GM23338 (cell line): ENCODE measurements around the gene DUSP9. TPM values are rescaled to one million over a fixed set of nuclear protein-coding genes. Genes with fewer than 3 reads are reported as not detected.
A peak's percentile ranks its signal among the peaks of the same experiment; 100 is the strongest.

Experiments used
- ATAC-seq: fragments of 200-7000 bp; cut with Tn5 transposase; 3 replicates; pipeline ENCODE4 v1.9.1; 2020
- DNase-seq: peaks from one replicate; pipeline ENCODE4 v3.0.0-alpha.2; 2015; ENCODE audit warnings: low spot score
- H2AFZ ChIP-seq: fragments of 200-600 bp; sonication (generic); 2 replicates; pipeline ENCODE4 v1.8.0; 2016; ENCODE audit warnings: antibody characterized with exemption, mild to moderate bottlenecking, moderate library complexity
- H3F3A ChIP-seq: fragments of 200-600 bp; sonication (generic); replicated peaks from 2 replicates; pipeline ENCODE4 v1.8.0; 2017; ENCODE audit warnings: antibody characterized with exemption, mixed run types, low read depth
- H3K27ac ChIP-seq: fragments of 200-600 bp; sonication (generic); 2 replicates; pipeline ENCODE4 v1.6.1; 2016; ENCODE audit warnings: low read depth
- H3K27me3 ChIP-seq: fragments of 200-600 bp; sonication (generic); 2 replicates; pipeline ENCODE4 v1.8.0; 2016; ENCODE audit warnings: mild to moderate bottlenecking, mixed run types, moderate library complexity; ENCODE audit not compliant: insufficient read depth
- H3K36me3 ChIP-seq: fragments of 200-600 bp; sonication (generic); 2 replicates; pipeline ENCODE4 v1.8.0; 2016; ENCODE audit warnings: mild to moderate bottlenecking; ENCODE audit not compliant: insufficient read depth
- H3K4me1 ChIP-seq: fragments of 200-600 bp; sonication (generic); 2 replicates; pipeline ENCODE4 v1.8.0; 2016; ENCODE audit warnings: mild to moderate bottlenecking, moderate library complexity; ENCODE audit not compliant: insufficient read depth
- H3K4me2 ChIP-seq: fragments of 200-600 bp; sonication (generic); 2 replicates; pipeline ENCODE4 v1.7.1; 2017; ENCODE audit warnings: mixed run types
- H3K4me3 ChIP-seq: fragments of 200-600 bp; sonication (generic); 2 replicates; pipeline ENCODE4 v1.6.1; 2016; ENCODE audit warnings: mixed run types
- H3K79me2 ChIP-seq: fragments of 200-600 bp; sonication (generic); replicated peaks from 2 replicates; pipeline ENCODE4 v1.8.0; 2017; ENCODE audit warnings: mild to moderate bottlenecking; ENCODE audit not compliant: insufficient read depth
- H3K9me2 ChIP-seq: fragments of 200-600 bp; sonication (generic); 2 replicates; pipeline ENCODE4 v1.8.0; 2017; ENCODE audit not compliant: insufficient read depth
- H4K20me1 ChIP-seq: fragments of 200-600 bp; sonication (generic); replicated peaks from 2 replicates; pipeline ENCODE4 v1.8.0; 2017; ENCODE audit warnings: mild to moderate bottlenecking; ENCODE audit not compliant: insufficient read depth
- H3K27ac Mint-ChIP-seq: 2 replicates; pipeline ENCODE4 v1.8.0; 2020; ENCODE audit warnings: inconsistent platforms, mild to moderate bottlenecking, moderate library complexity, mixed read lengths
- H3K27me3 Mint-ChIP-seq: 3 replicates; pipeline ENCODE4 v1.8.0; 2022; ENCODE audit warnings: low read depth, mild to moderate bottlenecking, moderate library complexity, mixed read lengths, inconsistent platforms; ENCODE audit not compliant: insufficient read depth, poor library complexity
- H3K36me3 Mint-ChIP-seq: 3 replicates; pipeline ENCODE4 v1.8.0; 2021; ENCODE audit warnings: low read depth, mild to moderate bottlenecking, inconsistent platforms, moderate library complexity, mixed read lengths
- H3K4me1 Mint-ChIP-seq: 3 replicates; pipeline ENCODE4 v1.8.0; 2020; ENCODE audit warnings: mild to moderate bottlenecking, inconsistent platforms, mixed read lengths
- H3K4me3 Mint-ChIP-seq: 3 replicates; pipeline ENCODE4 v1.8.0; 2021; ENCODE audit warnings: moderate library complexity, mild to moderate bottlenecking, inconsistent platforms, mixed read lengths
- H3K9me3 Mint-ChIP-seq: 3 replicates; pipeline ENCODE4 v1.8.0; 2020; ENCODE audit warnings: moderate library complexity, mild to moderate bottlenecking, inconsistent platforms, mixed read lengths
- EZH2 ChIP-seq: fragments of 200-600 bp; sonication (generic); IDR thresholded peaks from one replicate; pipeline ENCODE4 v1.8.0; 2017; ENCODE audit warnings: antibody characterized with exemption, mild to moderate bottlenecking, low read depth; ENCODE audit not compliant: unreplicated experiment
- EZH2phosphoT487 ChIP-seq: fragments of 200-600 bp; sonication (generic); IDR thresholded peaks from one replicate; pipeline ENCODE4 v1.8.1; 2018; ENCODE audit warnings: antibody characterized with exemption; ENCODE audit not compliant: unreplicated experiment
- JUNB ChIP-seq: IDR thresholded peaks from one replicate; pipeline ENCODE4 v1.6.1; 2016; ENCODE audit warnings: antibody characterized with exemption; ENCODE audit not compliant: unreplicated experiment
- NANOG ChIP-seq: IDR thresholded peaks from 2 replicates; pipeline ENCODE4 v1.6.1; 2016; ENCODE audit warnings: antibody characterized with exemption, borderline replicate concordance
- POLR2AphosphoS5 ChIP-seq: IDR thresholded peaks from 2 replicates; pipeline ENCODE4 v1.6.1; 2016; ENCODE audit warnings: antibody characterized with exemption, low read depth
- STAT1 ChIP-seq: IDR thresholded peaks from one replicate; pipeline ENCODE4 v1.6.1; 2016; ENCODE audit warnings: antibody characterized with exemption; ENCODE audit not compliant: unreplicated experiment
- ZNF114 ChIP-seq: fragments of 250-450 bp; sonication (Bioruptor Pico); IDR thresholded peaks from 2 replicates; pipeline ENCODE4 v1.5.0; 2020; ENCODE audit warnings: mild to moderate bottlenecking, moderate library complexity
- polyA plus RNA-seq: library from polyadenylated mRNA; unstranded; fragments of >200 nt; fragmentation: Nextera tagmentation; extraction: Ambion mirVana; gene quantifications from 2 replicates; pipeline ENCODE4 v1.2.1, GENCODE V29; 2016
- total RNA-seq: library from RNA; depleted of rRNA; stranded (reverse); fragments of >200 nt; shearing (Covaris generic); gene quantifications from 2 replicates; pipeline ENCODE4 v1.2.3, GENCODE V29; 2014
- TF ChIP-seq, protein P1 (sequence below), 2 experiments: fragments of 200-600 bp in 1 of 2; sonication (generic) in 1 of 2; conservative IDR thresholded peaks; 2 replicates each; pipeline versions ENCODE4 v1.5.1 to v1.6.1; 2016 to 2017; ENCODE audit warnings: antibody characterized with exemption in 2 of 2, low read depth in 2 of 2, mild to moderate bottlenecking in 2 of 2, moderate library complexity in 1 of 2
- TF ChIP-seq, protein P2 (sequence below): fragments of 250-450 bp; sonication (Bioruptor Pico); IDR thresholded peaks from 2 replicates; pipeline ENCODE4 v1.5.0; 2020; ENCODE audit warnings: mild to moderate bottlenecking, moderate library complexity
- TF ChIP-seq, protein P3 (sequence below): IDR thresholded peaks from 2 replicates; pipeline ENCODE4 v1.6.1; 2016; ENCODE audit warnings: antibody characterized with exemption

The DUSP9 gene
- total and polyA plus RNA-seq, 2 experiments from 2014 or later: 0.71 to 3.9 TPM

DNA sequence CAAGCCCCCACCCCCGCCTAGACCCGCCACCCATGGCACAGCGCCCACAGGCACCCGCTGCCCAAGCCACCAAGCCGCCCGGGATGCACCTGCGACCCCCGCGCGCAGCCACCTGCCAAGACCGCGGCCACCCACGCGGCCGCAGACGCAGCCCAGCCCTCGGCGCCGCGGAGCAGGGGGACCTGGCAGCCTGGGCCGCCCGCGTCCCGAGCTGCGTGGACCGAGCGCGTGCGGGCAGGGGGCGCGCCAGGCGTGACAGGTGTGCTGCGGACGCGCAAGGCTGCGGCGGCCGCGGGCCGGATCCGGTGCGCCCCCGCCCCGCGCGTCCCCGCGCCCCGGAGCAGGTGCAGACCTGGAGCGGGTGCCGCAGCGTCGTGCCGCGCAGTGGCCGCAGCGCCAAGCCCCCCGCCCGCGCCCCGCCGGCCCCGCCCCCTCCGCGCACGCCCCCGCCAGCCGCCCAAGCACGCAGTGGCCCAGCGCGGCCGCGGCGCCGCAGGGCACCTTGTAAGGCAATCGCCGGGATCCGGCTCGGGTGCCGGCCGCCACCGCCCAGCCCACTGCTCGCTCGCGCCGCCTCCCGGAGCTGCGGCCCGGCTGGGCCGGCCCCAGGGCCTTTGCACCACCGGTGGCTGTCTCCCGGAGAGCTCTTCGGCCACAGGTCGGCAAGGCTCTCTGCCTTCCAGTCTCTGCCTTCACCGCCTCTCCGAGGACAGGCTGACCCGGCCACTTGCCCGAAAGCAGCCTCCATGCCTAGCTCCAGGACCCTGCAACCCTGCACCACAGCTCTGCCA is 26.6 kb downstream of the DUSP9 start, which contains the start of gene PNCK:
PNCK (minus strand) TSS at position 386 of the 791 bp plus-strand sequence. CDS start 737 bp downstream, outside the sequence.
- H3K27me3 Mint-ChIP-seq: peaks cover 13% of the 10 kb centered on the region
- Histone ChIP-seq H2AFZ (no peak within 1 kb of the TSS; the same call in 1 of the 2 replicates), H3K4me1 (no peaks in the 10 kb centered on the region; the same call in 1 of the 2 replicates), H3K9me2 (no peaks in the 10 kb centered on the region), H3K79me2 (no peaks in the 10 kb centered on the region), H3K27ac (no peak within 1 kb of the TSS), H3F3A (no peaks in the 10 kb centered on the region), H3K27me3 (0 out of 2 replicates have a peak, but pooled peaks cover 2% of the 10 kb centered on the region), H3K36me3 (no peaks in the 10 kb centered on the region), H4K20me1 (no peaks in the 10 kb centered on the region), H3K4me2 (peak within 1 kb of the TSS; percentile 48; the same call in 1 of the 2 replicates), H3K4me3 (peak within 1 kb of the TSS; percentile 36; the same call in 1 of the 2 replicates)
- no peaks in the 10 kb centered on the region for H3K36me3 Mint-ChIP-seq
- peak within 1 kb of the TSS; percentile 62 for H3K4me3 Mint-ChIP-seq
- peak; percentile 55 for DNase-seq
- no peaks in the 10 kb centered on the region for H3K9me3 Mint-ChIP-seq
- TF ChIP-seq POLR2AphosphoS5: no peak
- TF ChIP-seq, protein P1, sequence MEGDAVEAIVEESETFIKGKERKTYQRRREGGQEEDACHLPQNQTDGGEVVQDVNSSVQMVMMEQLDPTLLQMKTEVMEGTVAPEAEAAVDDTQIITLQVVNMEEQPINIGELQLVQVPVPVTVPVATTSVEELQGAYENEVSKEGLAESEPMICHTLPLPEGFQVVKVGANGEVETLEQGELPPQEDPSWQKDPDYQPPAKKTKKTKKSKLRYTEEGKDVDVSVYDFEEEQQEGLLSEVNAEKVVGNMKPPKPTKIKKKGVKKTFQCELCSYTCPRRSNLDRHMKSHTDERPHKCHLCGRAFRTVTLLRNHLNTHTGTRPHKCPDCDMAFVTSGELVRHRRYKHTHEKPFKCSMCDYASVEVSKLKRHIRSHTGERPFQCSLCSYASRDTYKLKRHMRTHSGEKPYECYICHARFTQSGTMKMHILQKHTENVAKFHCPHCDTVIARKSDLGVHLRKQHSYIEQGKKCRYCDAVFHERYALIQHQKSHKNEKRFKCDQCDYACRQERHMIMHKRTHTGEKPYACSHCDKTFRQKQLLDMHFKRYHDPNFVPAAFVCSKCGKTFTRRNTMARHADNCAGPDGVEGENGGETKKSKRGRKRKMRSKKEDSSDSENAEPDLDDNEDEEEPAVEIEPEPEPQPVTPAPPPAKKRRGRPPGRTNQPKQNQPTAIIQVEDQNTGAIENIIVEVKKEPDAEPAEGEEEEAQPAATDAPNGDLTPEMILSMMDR (conservative IDR thresholded peaks at IDR 0.05; ENCODE audit: low read depth in 2 of 2): 0 out of 4 replicates have a peak, but pooled peaks of 1 of the 2 experiments have one; percentile 3
- H3K27ac Mint-ChIP-seq: no peak within 1 kb of the TSS
- peak; percentile 42 for ATAC-seq
- peaks cover 12% of the 10 kb centered on the region for H3K4me1 Mint-ChIP-seq

DNA sequence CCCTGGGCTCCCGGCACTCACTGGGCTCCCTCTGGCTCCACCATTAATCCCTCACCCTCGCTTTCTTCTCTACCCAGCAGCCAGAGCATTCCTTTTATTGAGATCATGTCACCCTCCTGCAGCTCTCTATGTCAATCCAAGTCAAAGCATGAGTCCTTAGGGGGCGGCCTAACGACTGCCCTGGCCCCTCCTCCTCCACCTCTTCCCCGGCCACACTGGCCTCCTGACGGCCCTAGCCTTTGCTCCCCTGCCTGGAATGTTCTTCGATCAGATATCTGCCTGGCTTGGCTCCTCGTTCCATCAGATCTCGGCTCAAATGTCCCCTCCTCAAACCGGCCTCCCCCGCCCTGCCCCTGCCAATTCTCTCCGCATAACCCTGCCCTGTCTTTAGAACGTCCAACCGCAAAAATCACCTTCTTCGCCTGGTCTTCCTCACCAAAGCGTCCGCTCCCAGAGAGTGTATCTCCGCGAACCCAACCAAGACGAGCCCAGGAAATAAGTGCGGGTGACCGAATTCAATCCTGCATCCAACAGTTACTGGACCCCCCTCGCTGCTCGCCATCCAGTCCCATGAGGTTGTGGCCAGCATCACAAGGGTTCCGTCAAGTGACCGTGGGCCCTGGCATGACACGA is 27.3 kb downstream of the DUSP9 start:
- 0 out of 2 replicates have a peak, but pooled peaks cover 2% of the 10 kb centered on the region for H3K27me3 ChIP-seq
- no peaks in the 10 kb centered on the region for H3K79me2 ChIP-seq
- Mint-ChIP-seq H3K4me3 (peak overlapping the region; percentile 62), H3K36me3 (no peaks in the 10 kb centered on the region), H3K9me3 (no peaks in the 10 kb centered on the region), H3K4me1 (peaks cover 12% of the 10 kb centered on the region), H3K27ac (no peak overlapping the region), H3K27me3 (peaks cover 13% of the 10 kb centered on the region)
- no peak overlapping the region for H3K27ac ChIP-seq
- no peaks in the 10 kb centered on the region for H3F3A ChIP-seq
- peak overlapping the region; percentile 32; the same call in 1 of the 2 replicates for H3K4me2 ChIP-seq
- no peaks in the 10 kb centered on the region; the same call in 1 of the 2 replicates for H3K4me1 ChIP-seq
- peak overlapping the region; percentile 30; the same call in 1 of the 2 replicates for H3K4me3 ChIP-seq
- ATAC-seq: peak; percentile 67
- DNase-seq: no peak
- H3K36me3 ChIP-seq: no peaks in the 10 kb centered on the region
- no peak overlapping the region; the same call in 1 of the 2 replicates for H2AFZ ChIP-seq
- H3K9me2 ChIP-seq: no peaks in the 10 kb centered on the region
- H4K20me1 ChIP-seq: no peaks in the 10 kb centered on the region
- TF ChIP-seq, protein P2, sequence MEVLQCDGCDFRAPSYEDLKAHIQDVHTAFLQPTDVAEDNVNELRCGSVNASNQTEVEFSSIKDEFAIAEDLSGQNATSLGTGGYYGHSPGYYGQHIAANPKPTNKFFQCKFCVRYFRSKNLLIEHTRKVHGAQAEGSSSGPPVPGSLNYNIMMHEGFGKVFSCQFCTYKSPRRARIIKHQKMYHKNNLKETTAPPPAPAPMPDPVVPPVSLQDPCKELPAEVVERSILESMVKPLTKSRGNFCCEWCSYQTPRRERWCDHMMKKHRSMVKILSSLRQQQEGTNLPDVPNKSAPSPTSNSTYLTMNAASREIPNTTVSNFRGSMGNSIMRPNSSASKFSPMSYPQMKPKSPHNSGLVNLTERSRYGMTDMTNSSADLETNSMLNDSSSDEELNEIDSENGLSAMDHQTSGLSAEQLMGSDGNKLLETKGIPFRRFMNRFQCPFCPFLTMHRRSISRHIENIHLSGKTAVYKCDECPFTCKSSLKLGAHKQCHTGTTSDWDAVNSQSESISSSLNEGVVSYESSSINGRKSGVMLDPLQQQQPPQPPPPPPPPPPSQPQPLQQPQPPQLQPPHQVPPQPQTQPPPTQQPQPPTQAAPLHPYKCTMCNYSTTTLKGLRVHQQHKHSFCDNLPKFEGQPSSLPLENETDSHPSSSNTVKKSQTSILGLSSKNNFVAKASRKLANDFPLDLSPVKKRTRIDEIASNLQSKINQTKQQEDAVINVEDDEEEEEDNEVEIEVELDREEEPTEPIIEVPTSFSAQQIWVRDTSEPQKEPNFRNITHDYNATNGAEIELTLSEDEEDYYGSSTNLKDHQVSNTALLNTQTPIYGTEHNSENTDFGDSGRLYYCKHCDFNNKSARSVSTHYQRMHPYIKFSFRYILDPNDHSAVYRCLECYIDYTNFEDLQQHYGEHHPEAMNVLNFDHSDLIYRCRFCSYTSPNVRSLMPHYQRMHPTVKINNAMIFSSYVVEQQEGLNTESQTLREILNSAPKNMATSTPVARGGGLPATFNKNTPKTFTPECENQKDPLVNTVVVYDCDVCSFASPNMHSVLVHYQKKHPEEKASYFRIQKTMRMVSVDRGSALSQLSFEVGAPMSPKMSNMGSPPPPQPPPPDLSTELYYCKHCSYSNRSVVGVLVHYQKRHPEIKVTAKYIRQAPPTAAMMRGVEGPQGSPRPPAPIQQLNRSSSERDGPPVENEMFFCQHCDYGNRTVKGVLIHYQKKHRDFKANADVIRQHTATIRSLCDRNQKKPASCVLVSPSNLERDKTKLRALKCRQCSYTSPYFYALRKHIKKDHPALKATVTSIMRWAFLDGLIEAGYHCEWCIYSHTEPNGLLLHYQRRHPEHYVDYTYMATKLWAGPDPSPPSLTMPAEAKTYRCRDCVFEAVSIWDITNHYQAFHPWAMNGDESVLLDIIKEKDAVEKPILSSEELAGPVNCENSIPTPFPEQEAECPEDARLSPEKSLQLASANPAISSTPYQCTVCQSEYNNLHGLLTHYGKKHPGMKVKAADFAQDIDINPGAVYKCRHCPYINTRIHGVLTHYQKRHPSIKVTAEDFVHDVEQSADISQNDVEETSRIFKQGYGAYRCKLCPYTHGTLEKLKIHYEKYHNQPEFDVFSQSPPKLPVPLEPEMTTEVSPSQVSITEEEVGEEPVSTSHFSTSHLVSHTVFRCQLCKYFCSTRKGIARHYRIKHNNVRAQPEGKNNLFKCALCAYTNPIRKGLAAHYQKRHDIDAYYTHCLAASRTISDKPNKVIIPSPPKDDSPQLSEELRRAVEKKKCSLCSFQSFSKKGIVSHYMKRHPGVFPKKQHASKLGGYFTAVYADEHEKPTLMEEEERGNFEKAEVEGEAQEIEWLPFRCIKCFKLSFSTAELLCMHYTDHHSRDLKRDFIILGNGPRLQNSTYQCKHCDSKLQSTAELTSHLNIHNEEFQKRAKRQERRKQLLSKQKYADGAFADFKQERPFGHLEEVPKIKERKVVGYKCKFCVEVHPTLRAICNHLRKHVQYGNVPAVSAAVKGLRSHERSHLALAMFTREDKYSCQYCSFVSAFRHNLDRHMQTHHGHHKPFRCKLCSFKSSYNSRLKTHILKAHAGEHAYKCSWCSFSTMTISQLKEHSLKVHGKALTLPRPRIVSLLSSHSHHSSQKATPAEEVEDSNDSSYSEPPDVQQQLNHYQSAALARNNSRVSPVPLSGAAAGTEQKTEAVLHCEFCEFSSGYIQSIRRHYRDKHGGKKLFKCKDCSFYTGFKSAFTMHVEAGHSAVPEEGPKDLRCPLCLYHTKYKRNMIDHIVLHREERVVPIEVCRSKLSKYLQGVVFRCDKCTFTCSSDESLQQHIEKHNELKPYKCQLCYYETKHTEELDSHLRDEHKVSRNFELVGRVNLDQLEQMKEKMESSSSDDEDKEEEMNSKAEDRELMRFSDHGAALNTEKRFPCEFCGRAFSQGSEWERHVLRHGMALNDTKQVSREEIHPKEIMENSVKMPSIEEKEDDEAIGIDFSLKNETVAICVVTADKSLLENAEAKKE (CRISPR knock-in tag): no peak
- TF ChIP-seq ZNF114 (no peak), STAT1 (no peak), JUNB (no peak), POLR2AphosphoS5 (no peak), NANOG (no peak), EZH2 (no peak), EZH2phosphoT487 (no peak)
- TF ChIP-seq, protein P3, sequence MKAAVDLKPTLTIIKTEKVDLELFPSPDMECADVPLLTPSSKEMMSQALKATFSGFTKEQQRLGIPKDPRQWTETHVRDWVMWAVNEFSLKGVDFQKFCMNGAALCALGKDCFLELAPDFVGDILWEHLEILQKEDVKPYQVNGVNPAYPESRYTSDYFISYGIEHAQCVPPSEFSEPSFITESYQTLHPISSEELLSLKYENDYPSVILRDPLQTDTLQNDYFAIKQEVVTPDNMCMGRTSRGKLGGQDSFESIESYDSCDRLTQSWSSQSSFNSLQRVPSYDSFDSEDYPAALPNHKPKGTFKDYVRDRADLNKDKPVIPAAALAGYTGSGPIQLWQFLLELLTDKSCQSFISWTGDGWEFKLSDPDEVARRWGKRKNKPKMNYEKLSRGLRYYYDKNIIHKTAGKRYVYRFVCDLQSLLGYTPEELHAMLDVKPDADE: no peak
